Endothelial cell of umbilical vein (primary cell): Measurements from ENCODE around the gene FGFBP2. TPM values are rescaled to one million over a fixed set of nuclear protein-coding genes. Genes with fewer than 3 reads are reported as not detected.

Experiments
- BruUV-seq: library from RNA; stranded (reverse); fragments of 400-500 nt; replicated peaks from 2 replicates; lab custom pipeline; 2021; lab: Mats Ljungman, UMichigan
- CTCF ChIA-PET: fragments of 300-600, 350-600 bp; sonication (Branson Sonifier 250); formaldehyde crosslinking; loops from one replicate; lab custom pipeline; 2021; ENCODE audit warnings: antibody characterized with exemption, inconsistent platforms; lab: Charles Lee
- POLR2A ChIA-PET: fragments of 300-600, 350-600 bp; sonication (Branson Sonifier 250); formaldehyde crosslinking; loops from one replicate; lab custom pipeline; 2021; ENCODE audit warnings: antibody characterized with exemption, inconsistent platforms; lab: Charles Lee
- DNase-seq: peaks from one replicate; pipeline ENCODE4 v3.0.0-alpha.2; 2011; ENCODE audit warnings: low read depth, low spot score
- FAIRE-seq: peaks from 2 replicates; lab custom pipeline; 2011; peaks lifted over from hg19 to GRCh38; lab: Jason Lieb, UNC
- H2AFZ ChIP-seq: 2 replicates; pipeline ENCODE4 v1.6.0; 2012; ENCODE audit warnings: low read depth, low read length, control low read depth, inconsistent platforms
- H3K27ac ChIP-seq: 2 replicates; pipeline ENCODE4 v1.5.1; 2011; ENCODE audit warnings: low read depth, mild to moderate bottlenecking, control low read depth, low read length, moderate library complexity; ENCODE audit not compliant: insufficient read depth
- H3K27me3 ChIP-seq, 2 experiments: 2 replicates each; pipeline versions ENCODE4 v1.6.0 to v1.6.1; 2011; ENCODE audit warnings: low read length in 2 of 2, mixed read lengths in 1 of 2; ENCODE audit not compliant: control insufficient read depth in 2 of 2, insufficient read depth in 2 of 2
- H3K36me3 ChIP-seq, 2 experiments: 2 replicates in 1 of 2; 3 replicates in 1 of 2; pipeline ENCODE4 v1.5.1; 2011; ENCODE audit warnings: low read length in 2 of 2, mild to moderate bottlenecking in 1 of 2, moderate library complexity in 1 of 2; ENCODE audit not compliant: control insufficient read depth in 2 of 2, insufficient read depth in 2 of 2; ENCODE audit errors: extremely low read depth in 1 of 2
- H3K4me1 ChIP-seq: 3 replicates; pipeline ENCODE4 v1.5.1; 2011; ENCODE audit warnings: mild to moderate bottlenecking, low read length; ENCODE audit not compliant: control insufficient read depth, insufficient read depth; ENCODE audit errors: extremely low read depth
- H3K4me2 ChIP-seq: 2 replicates; pipeline ENCODE4 v1.6.1; 2011; ENCODE audit warnings: low read length, control low read depth, mixed read lengths; ENCODE audit not compliant: insufficient read depth
- H3K4me3 ChIP-seq, 3 experiments: fragments of 200-600 bp in 1 of 3; sonication (generic), shearing (Covaris generic) in 1 of 3; replicated peaks in 1 of 3; 2 replicates each; pipeline ENCODE4 v1.5.1; 2011 to 2016; ENCODE audit warnings: control low read depth in 3 of 3, low read length in 3 of 3, mild to moderate bottlenecking in 2 of 3, inconsistent platforms in 1 of 3, low read depth in 1 of 3, moderate library complexity in 1 of 3; ENCODE audit not compliant: insufficient read depth in 1 of 3
- H3K79me2 ChIP-seq: 2 replicates; pipeline ENCODE4 v1.6.0; 2012; ENCODE audit warnings: low read length, inconsistent platforms; ENCODE audit not compliant: control insufficient read depth, insufficient read depth
- H3K9ac ChIP-seq: replicated peaks from 2 replicates; pipeline ENCODE3; 2011; ENCODE audit warnings: low read length, control low read depth; ENCODE audit not compliant: insufficient read depth; ENCODE audit errors: extremely low read depth
- H3K9me1 ChIP-seq: replicated peaks from 3 replicates; pipeline ENCODE4 v1.6.0; 2011; ENCODE audit warnings: mild to moderate bottlenecking, low read length; ENCODE audit not compliant: control insufficient read depth, insufficient read depth; ENCODE audit errors: extremely low read depth
- H3K9me3 ChIP-seq: replicated peaks from 2 replicates; pipeline ENCODE4 v1.5.1; 2012; ENCODE audit warnings: low read length, inconsistent platforms; ENCODE audit not compliant: control insufficient read depth, insufficient read depth
- H4K20me1 ChIP-seq: replicated peaks from 2 replicates; pipeline ENCODE3; 2011; ENCODE audit warnings: mild to moderate bottlenecking, low read length; ENCODE audit not compliant: control insufficient read depth, insufficient read depth; ENCODE audit errors: extremely low read depth
- EZH2 ChIP-seq: IDR thresholded peaks from 2 replicates; pipeline ENCODE4 v1.6.1; 2012; ENCODE audit warnings: borderline replicate concordance, low read depth, mild to moderate bottlenecking, moderate library complexity, low read length, inconsistent platforms; ENCODE audit not compliant: severe bottlenecking
- FOS ChIP-seq: IDR thresholded peaks from 2 replicates; pipeline ENCODE4 v1.6.1; 2011; ENCODE audit warnings: mild to moderate bottlenecking, low read length, moderate library complexity, borderline replicate concordance; ENCODE audit not compliant: insufficient read depth
- GATA2 ChIP-seq: IDR thresholded peaks from 2 replicates; pipeline ENCODE4 v1.7.0; 2011; ENCODE audit warnings: low read depth, mild to moderate bottlenecking, moderate library complexity, mixed read lengths, low read length; ENCODE audit not compliant: insufficient read length, insufficient read depth
- MYC ChIP-seq: IDR thresholded peaks from one replicate; pipeline ENCODE4 v1.6.1; 2011; ENCODE audit warnings: mild to moderate bottlenecking, low read depth, low read length
- POLR2AphosphoS5 ChIP-seq: IDR thresholded peaks from 2 replicates; pipeline ENCODE4 v1.6.1; 2012; ENCODE audit warnings: low read depth, mild to moderate bottlenecking, control low read depth, low read length, moderate library complexity; ENCODE audit not compliant: insufficient read depth
- dilution Hi-C: fragments of 300-500 bp; cut with MboI; formaldehyde crosslinking; loops from one replicate; pipeline ENCODE4 v1.15.0; 2019; ENCODE audit warnings: low sequenced_read_pairs; ENCODE audit not compliant: extremely low pct_ligation_motif_present
- intact Hi-C: fragments of 100-400 bp; cut with micrococcal nuclease; formaldehyde crosslinking; loops from one replicate; pipeline ENCODE4 v1.10.0; 2022
- polyA plus RNA-seq, 4 experiments: library from polyadenylated mRNA; depleted of rRNA in 3 of 4; stranded (reverse) in 3 of 4; unstranded in 1 of 4; fragments of >200 nt; gene quantifications; 2 replicates each; pipeline versions ENCODE4 v1.2.1 to v1.2.3, GENCODE V29; 2011 to 2012; ENCODE audit warnings: missing spikeins in 1 of 4
- total RNA-seq: library from RNA; stranded (reverse); gene quantifications from 2 replicates; pipeline ENCODE4 v1.2.3, GENCODE V29; 2021
- TF ChIP-seq, protein P1 (sequence below), 2 donors: IDR thresholded peaks; 1 replicate in 1 of 2; 2 replicates in 1 of 2; pipeline ENCODE4 v1.5.1; 2011; ENCODE audit warnings: low read length in 2 of 2, mild to moderate bottlenecking in 2 of 2, moderate library complexity in 2 of 2, control low read depth in 1 of 2, inconsistent platforms in 1 of 2, low read depth in 1 of 2; ENCODE audit not compliant: insufficient read depth in 1 of 2; ENCODE audit errors: extremely low read depth in 1 of 2
- TF ChIP-seq, protein P2 (sequence below): IDR thresholded peaks from 2 replicates; pipeline ENCODE4 v1.6.1; 2011; ENCODE audit not compliant: insufficient read depth, insufficient read length

Gene FGFBP2
- total and polyA plus RNA-seq, 2 donors (not counting 3 experiments of a cell fraction or from before 2014, with no cell fraction given): not detected

DNA sequence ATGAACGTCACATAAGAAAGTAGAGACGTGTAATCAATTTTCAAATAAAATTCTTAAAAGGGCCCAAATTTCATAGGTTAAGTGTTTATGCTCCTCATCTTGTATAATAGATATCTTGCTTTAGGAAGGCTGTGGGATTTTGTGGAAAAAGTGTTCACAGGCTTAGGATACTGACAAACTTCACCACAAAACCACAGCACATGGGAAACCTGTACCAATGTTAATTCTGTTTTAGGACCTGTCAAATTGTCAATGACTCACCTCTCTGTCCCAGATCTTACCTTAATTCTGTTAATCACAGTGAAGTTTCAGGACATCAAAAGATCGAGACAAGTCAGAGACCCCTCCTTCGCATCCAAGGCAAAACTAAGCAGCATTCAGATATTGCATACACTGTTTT lies 48.7 kb downstream of the FGFBP2 start:
- TF ChIP-seq, protein P1, sequence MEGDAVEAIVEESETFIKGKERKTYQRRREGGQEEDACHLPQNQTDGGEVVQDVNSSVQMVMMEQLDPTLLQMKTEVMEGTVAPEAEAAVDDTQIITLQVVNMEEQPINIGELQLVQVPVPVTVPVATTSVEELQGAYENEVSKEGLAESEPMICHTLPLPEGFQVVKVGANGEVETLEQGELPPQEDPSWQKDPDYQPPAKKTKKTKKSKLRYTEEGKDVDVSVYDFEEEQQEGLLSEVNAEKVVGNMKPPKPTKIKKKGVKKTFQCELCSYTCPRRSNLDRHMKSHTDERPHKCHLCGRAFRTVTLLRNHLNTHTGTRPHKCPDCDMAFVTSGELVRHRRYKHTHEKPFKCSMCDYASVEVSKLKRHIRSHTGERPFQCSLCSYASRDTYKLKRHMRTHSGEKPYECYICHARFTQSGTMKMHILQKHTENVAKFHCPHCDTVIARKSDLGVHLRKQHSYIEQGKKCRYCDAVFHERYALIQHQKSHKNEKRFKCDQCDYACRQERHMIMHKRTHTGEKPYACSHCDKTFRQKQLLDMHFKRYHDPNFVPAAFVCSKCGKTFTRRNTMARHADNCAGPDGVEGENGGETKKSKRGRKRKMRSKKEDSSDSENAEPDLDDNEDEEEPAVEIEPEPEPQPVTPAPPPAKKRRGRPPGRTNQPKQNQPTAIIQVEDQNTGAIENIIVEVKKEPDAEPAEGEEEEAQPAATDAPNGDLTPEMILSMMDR (IDR thresholded peaks at IDR 0.05; ENCODE audit: extremely low read depth in 1 of 2, insufficient read depth in 1 of 2, low read depth in 1 of 2, low read length in 2 of 2): no peak
- TF ChIP-seq GATA2 (no peak), EZH2 (no peak)
- no peak overlapping the region for H3K27ac ChIP-seq
- no peaks in the 10 kb centered on the region for H3K9me3 ChIP-seq
- H2AFZ ChIP-seq: no peak overlapping the region
- H3K4me1 ChIP-seq: peaks cover 10% of the 10 kb centered on the region
- no peak for FAIRE-seq
- CTCF ChIA-PET: interaction anchor here (1.3 to 4.9 kb wide), 3 partner anchors 32 to 42 kb away, joined by 15 to 20 read pairs (median 17); no protein-coding TSS in a partner anchor
- no peaks in the 10 kb centered on the region for H4K20me1 ChIP-seq
- H3K4me2 ChIP-seq: no peak overlapping the region
- intact Hi-C loops (no loop called here), dilution Hi-C loops (no loop called here)
- no peaks in the 10 kb centered on the region for H3K27me3 ChIP-seq
- no peaks in the 10 kb centered on the region for H3K9me1 ChIP-seq
- no peaks in the 10 kb centered on the region for H3K79me2 ChIP-seq
- no peak overlapping the region for H3K9ac ChIP-seq
- DNase-seq: no peak
- H3K4me3 ChIP-seq: no peak overlapping the region
- POLR2A ChIA-PET: no interaction called here
- BruUV-seq: no TSS peak
- H3K36me3 ChIP-seq: no peaks in the 10 kb centered on the region

DNA sequence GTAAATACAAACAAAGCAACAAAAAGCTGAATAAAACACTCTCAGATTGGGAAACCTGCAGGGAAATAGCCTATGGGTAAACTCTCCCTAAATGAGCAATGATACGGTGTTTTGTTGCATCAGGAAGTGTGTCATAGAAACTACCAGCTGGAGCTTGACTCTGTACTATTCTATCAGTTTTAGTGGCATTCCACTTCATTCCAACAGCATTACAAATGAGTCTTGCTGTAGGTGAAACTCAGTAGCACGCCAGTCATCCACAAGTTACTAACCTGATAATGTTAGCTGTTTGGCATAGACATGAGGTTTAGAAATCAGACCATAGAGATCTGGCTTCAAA lies 49.4 kb downstream of the FGFBP2 start:
- no peaks in the 10 kb centered on the region for H3K27me3 ChIP-seq
- dilution Hi-C loops: no loop called here
- peak; percentile 72 for DNase-seq
- no peaks in the 10 kb centered on the region for H4K20me1 ChIP-seq
- intact Hi-C loops: loop anchor here (1.0 kb wide), 2 partner anchors 8 to 43 kb away; no protein-coding TSS in a partner anchor
- H3K4me1 ChIP-seq: peaks cover 10% of the 10 kb centered on the region
- H3K9me3 ChIP-seq: no peaks in the 10 kb centered on the region
- peak overlapping the region; percentile 24 for H3K27ac ChIP-seq
- peak overlapping the region; percentile 22 for H3K4me2 ChIP-seq
- H3K9ac ChIP-seq: no peak overlapping the region
- no peak overlapping the region for H2AFZ ChIP-seq
- BruUV-seq: no TSS peak
- CTCF ChIA-PET: interaction anchor here (1.2 to 1.5 kb wide), 4 partner anchors 12 to 108 kb away, joined by 3 to 17 read pairs (median 11); no protein-coding TSS in a partner anchor
- H3K79me2 ChIP-seq: no peaks in the 10 kb centered on the region
- TF ChIP-seq EZH2 (no peak), FOS (peak; percentile 78), MYC (no peak), POLR2AphosphoS5 (peak; percentile 58), GATA2 (peak; percentile 39)
- TF ChIP-seq, protein P2, sequence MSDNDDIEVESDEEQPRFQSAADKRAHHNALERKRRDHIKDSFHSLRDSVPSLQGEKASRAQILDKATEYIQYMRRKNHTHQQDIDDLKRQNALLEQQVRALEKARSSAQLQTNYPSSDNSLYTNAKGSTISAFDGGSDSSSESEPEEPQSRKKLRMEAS: no peak
- no peak overlapping the region for H3K4me3 ChIP-seq
- FAIRE-seq: peak; percentile 92
- no peaks in the 10 kb centered on the region for H3K36me3 ChIP-seq
- H3K9me1 ChIP-seq: no peaks in the 10 kb centered on the region
- POLR2A ChIA-PET: no interaction called here
